PC-3 (cell line): ENCODE data around the gene PIEZO1. TPM values are rescaled to one million over a fixed set of nuclear protein-coding genes. Genes with fewer than 3 reads are reported as not detected.

Experiments used
- ATAC-seq: fragments of 200-7000 bp; cut with Tn5 transposase; 2 replicates; pipeline ENCODE4 v1.9.1; 2020; ENCODE audit warnings: mild to moderate bottlenecking, moderate library complexity
- BruUV-seq: library from RNA; stranded (reverse); fragments of 400-500 nt; replicated peaks from 2 replicates; lab custom pipeline; 2021; lab: Mats Ljungman, UMichigan
- CTCF ChIA-PET: fragments of 300-600 bp; sonication (Branson Sonifier 250); formaldehyde crosslinking; loops from one replicate; lab custom pipeline; 2022; ENCODE audit warnings: antibody characterized with exemption; lab: Charles Lee
- POLR2A ChIA-PET: fragments of 300-600 bp; sonication (Branson Sonifier 250); formaldehyde crosslinking; loops from one replicate; lab custom pipeline; 2022; ENCODE audit warnings: antibody characterized with exemption; ENCODE audit not compliant: unreplicated experiment; lab: Charles Lee
- DNase-seq: peaks from one replicate; pipeline ENCODE4 v3.0.0-alpha.2; 2015
- H2AFZ ChIP-seq: fragments of 300-600 bp; sonication (generic); 2 replicates; pipeline ENCODE4 v1.6.0; 2016; ENCODE audit warnings: antibody characterized with exemption, low read length
- H3F3A ChIP-seq: fragments of 300-600 bp; sonication (generic); one replicate; pipeline ENCODE4 v1.6.0; 2017; ENCODE audit warnings: antibody characterized with exemption, low read length, control low read depth, mild to moderate bottlenecking; ENCODE audit not compliant: unreplicated experiment
- H3K27ac ChIP-seq: fragments of 300-600 bp; sonication (generic); 2 replicates; pipeline ENCODE4 v1.5.1; 2016; ENCODE audit warnings: mild to moderate bottlenecking, low read length
- H3K27me3 ChIP-seq: fragments of 300-600 bp; sonication (generic); 2 replicates; pipeline ENCODE4 v1.6.1; 2016; ENCODE audit warnings: low read length, mixed read lengths
- H3K36me3 ChIP-seq: fragments of 300-600 bp; sonication (generic); 2 replicates; pipeline ENCODE4 v1.6.1; 2016; ENCODE audit warnings: low read depth, mixed run types, low read length, mixed read lengths
- H3K4me1 ChIP-seq: fragments of 300-600 bp; sonication (generic); 2 replicates; pipeline ENCODE4 v1.5.1; 2016; ENCODE audit warnings: low read length; ENCODE audit not compliant: insufficient read depth
- H3K4me2 ChIP-seq: fragments of 300-600 bp; sonication (generic); 2 replicates; pipeline ENCODE4 v1.6.0; 2016; ENCODE audit warnings: low read length
- H3K4me3 ChIP-seq: fragments of 300-600 bp; sonication (generic); 2 replicates; pipeline ENCODE4 v1.5.1; 2016; ENCODE audit warnings: mild to moderate bottlenecking, low read length, mixed read lengths
- H3K79me2 ChIP-seq: fragments of 300-600 bp; sonication (generic); 2 replicates; pipeline ENCODE4 v1.6.1; 2017; ENCODE audit warnings: low read length, mixed read lengths
- H3K9ac ChIP-seq: fragments of 300-600 bp; sonication (generic); 2 replicates; pipeline ENCODE4 v1.6.0; 2016; ENCODE audit warnings: mild to moderate bottlenecking, low read length
- H3K9me2 ChIP-seq: fragments of 300-600 bp; sonication (generic); replicated peaks from 2 replicates; pipeline ENCODE4 v1.6.1; 2016; ENCODE audit warnings: mixed run types, low read length, mixed read lengths
- H3K9me3 ChIP-seq: fragments of 300-600 bp; sonication (generic); 2 replicates; pipeline ENCODE4 v1.6.1; 2016; ENCODE audit warnings: low read length, mixed read lengths
- H4K20me1 ChIP-seq: fragments of 300-600 bp; sonication (generic); 2 replicates; pipeline ENCODE4 v1.6.1; 2016; ENCODE audit warnings: low read length, mixed read lengths
- CTCF ChIP-seq: fragments of 300-600 bp; sonication (generic); conservative IDR thresholded peaks from 2 replicates; pipeline ENCODE4 v1.5.1; 2017; ENCODE audit warnings: antibody characterized with exemption, low read depth, mild to moderate bottlenecking, low read length
- EZH2 ChIP-seq: fragments of 300-600 bp; sonication (generic); IDR thresholded peaks from one replicate; pipeline ENCODE4 v1.6.1; 2017; ENCODE audit warnings: antibody characterized with exemption, mild to moderate bottlenecking, low read length; ENCODE audit not compliant: unreplicated experiment
- EZH2phosphoT487 ChIP-seq: fragments of 300-600 bp; sonication (generic); IDR thresholded peaks from 2 replicates; pipeline ENCODE4 v1.6.1; 2018; ENCODE audit warnings: mild to moderate bottlenecking, antibody characterized with exemption, low read length, borderline replicate concordance
- intact Hi-C: fragments of 100-400 bp; cut with micrococcal nuclease; formaldehyde crosslinking; loops from 2 replicates; pipeline ENCODE4 v1.9.0; 2023
- total RNA-seq: library from RNA; depleted of rRNA; stranded (reverse); fragments of >200 nt; gene quantifications from 2 replicates; pipeline ENCODE4 v1.2.3, GENCODE V29; 2014

PIEZO1 gene
- total RNA-seq, 1 experiment from 2014 or later = 180 TPM

GRCh38 chr16:88761143-88761534, 23.9 kb downstream of the PIEZO1 start:
- TF ChIP-seq EZH2phosphoT487 (no peak), EZH2 (no peak), CTCF (no peak)
- POLR2A ChIA-PET = no interaction called here
- Histone ChIP-seq H3K4me3 (no peak overlapping the region), H2AFZ (no peak overlapping the region), H3K9me2 (no peaks in the 10 kb centered on the region), H3K36me3 (no peaks in the 10 kb centered on the region), H3K27me3 (no peaks in the 10 kb centered on the region), H3K4me1 (peaks cover 38% of the 10 kb centered on the region), H3F3A (no peaks in the 10 kb centered on the region), H3K4me2 (no peak overlapping the region), H4K20me1 (peaks cover 12% of the 10 kb centered on the region; the same call in 1 of the 2 replicates), H3K27ac (no peak overlapping the region), H3K9me3 (no peaks in the 10 kb centered on the region), H3K9ac (no peak overlapping the region), H3K79me2 (peaks cover 94% of the 10 kb centered on the region)
- intact Hi-C loops = no loop called here
- no TSS peak for BruUV-seq
- CTCF ChIA-PET = no interaction called here
- DNase-seq = no peak
- ATAC-seq = no peak

GRCh38 chr16:88760424-88761142, 24.4 kb downstream of the PIEZO1 start:
- Histone ChIP-seq H3K79me2 (peaks cover 94% of the 10 kb centered on the region), H3F3A (no peaks in the 10 kb centered on the region), H3K27ac (no peak overlapping the region), H3K4me2 (no peak overlapping the region), H2AFZ (no peak overlapping the region), H3K36me3 (no peaks in the 10 kb centered on the region), H3K4me3 (no peak overlapping the region), H4K20me1 (peaks cover 18% of the 10 kb centered on the region; the same call in 1 of the 2 replicates), H3K4me1 (peaks cover 38% of the 10 kb centered on the region), H3K9me3 (no peaks in the 10 kb centered on the region), H3K9ac (no peak overlapping the region), H3K27me3 (no peaks in the 10 kb centered on the region), H3K9me2 (no peaks in the 10 kb centered on the region)
- intact Hi-C loops = no loop called here
- TF ChIP-seq EZH2phosphoT487 (no peak), EZH2 (no peak), CTCF (no peak)
- POLR2A ChIA-PET = interaction anchor here (0.6 kb wide), 1 partner anchor 27 kb away, joined by 8 read pairs; no protein-coding TSS in a partner anchor
- ATAC-seq = no peak
- BruUV-seq = no TSS peak
- DNase-seq = no peak
- CTCF ChIA-PET = no interaction called here

GRCh38 chr16:88759976-88760350, 25.1 kb downstream of the PIEZO1 start:
- H3F3A ChIP-seq = no peaks in the 10 kb centered on the region
- H3K9me3 ChIP-seq = no peaks in the 10 kb centered on the region
- H3K36me3 ChIP-seq = no peaks in the 10 kb centered on the region
- intact Hi-C loops = no loop called here
- ChIA-PET CTCF (no interaction called here), POLR2A (no interaction called here)
- H3K4me3 ChIP-seq = no peak overlapping the region
- no peak overlapping the region for H2AFZ ChIP-seq
- no peak overlapping the region for H3K27ac ChIP-seq
- H3K4me1 ChIP-seq = peaks cover 38% of the 10 kb centered on the region
- no peak overlapping the region for H3K9ac ChIP-seq
- DNase-seq (no peak), ATAC-seq (no peak)
- H3K4me2 ChIP-seq = no peak overlapping the region
- peaks cover 91% of the 10 kb centered on the region for H3K79me2 ChIP-seq
- H3K27me3 ChIP-seq = no peaks in the 10 kb centered on the region
- BruUV-seq = no TSS peak
- TF ChIP-seq EZH2 = no peak
- no peak for TF ChIP-seq EZH2phosphoT487
- no peak for TF ChIP-seq CTCF
- no peaks in the 10 kb centered on the region for H3K9me2 ChIP-seq
- H4K20me1 ChIP-seq = peaks cover 19% of the 10 kb centered on the region; the same call in 1 of the 2 replicates
